AG10803 (cell line): ENCODE results near the gene PIAS3.

ENCODE experiments used
- DNase-seq: peaks from one replicate; pipeline ENCODE4 v3.0.0; 2010; ENCODE audit warnings: low read depth
- H3K4me3 ChIP-seq: 2 replicates; pipeline ENCODE4 v1.5.1; 2011; ENCODE audit warnings: mild to moderate bottlenecking, low read length, control low read depth
- CTCF ChIP-seq: conservative IDR thresholded peaks from 2 replicates; pipeline ENCODE4 v1.5.1; 2011; ENCODE audit warnings: mild to moderate bottlenecking, low read length, control low read depth, inconsistent platforms

Gene PIAS3

GRCh38 chr1:145858238-145858900, 512 bp downstream of the PIAS3 start:
- peak; percentile 29 for DNase-seq
- peak overlapping the region; percentile 96 for H3K4me3 ChIP-seq
- 0 out of 2 replicates have a peak, but pooled peaks have one; percentile 2 for TF ChIP-seq CTCF

GRCh38 chr1:145857170-145857569, 1.7 kb downstream of the PIAS3 start:
- DNase-seq, result no peak
- TF ChIP-seq CTCF, result no peak
- peak overlapping the region; percentile 13 for H3K4me3 ChIP-seq

- peak; percentile 12; the same call in 1 of the 2 replicates for TF ChIP-seq CTCF
- no peak for DNase-seq
- H3K4me3 ChIP-seq, result no peak overlapping the region
These were observed 3.4 kb downstream of the PIAS3 start for GRCh38 chr1:145855426-145855948.

GRCh38 chr1:145849356-145850160, 9.3 kb downstream of the PIAS3 start:
- no peak overlapping the region for H3K4me3 ChIP-seq
- DNase-seq, result peak; percentile 84
- TF ChIP-seq CTCF, result peak; percentile 34

GRCh38 chr1:145847827-145848226, 11.1 kb downstream of the PIAS3 start:
- no peak overlapping the region for H3K4me3 ChIP-seq
- no peak for DNase-seq
- no peak for TF ChIP-seq CTCF

GRCh38 chr1:145846201-145846612, 12.7 kb downstream of the PIAS3 start:
- H3K4me3 ChIP-seq, result peak overlapping the region; percentile 72
- DNase-seq, result peak; percentile 27
- peak; percentile 83 for TF ChIP-seq CTCF
